ENCODE measurements around the gene FAM83D. TPM values are rescaled to one million over a fixed set of nuclear protein-coding genes. Genes with fewer than 3 reads are reported as not detected.

Gene FAM83D
- total RNA-seq, 1 experiment from 2014 or later, result 18.4 TPM

- peak; percentile 6 for DNase-seq (ENCODE audit: unreplicated experiment)
- TF ChIP-seq CTCF (IDR thresholded peaks at IDR 0.05; ENCODE audit: unreplicated experiment), result no peak
- POLR2A ChIA-PET, result interaction anchor here (0.8 to 3.4 kb wide), 9 partner anchors 9 to 59 kb away, joined by 3 to 17 read pairs (median 4); partner anchors contain the start of genes DHX35 and FAM83D
- intact Hi-C loops (cut with micrococcal nuclease), result no loop called here
- Mint-ChIP-seq H3K27me3 (ENCODE audit: insufficient read depth, unreplicated experiment) (no peaks in the 10 kb centered on the region), H3K9me3 (ENCODE audit: unreplicated experiment) (no peaks in the 10 kb centered on the region), H3K27ac (ENCODE audit: low read depth, unreplicated experiment) (peak overlapping the region; percentile 59), H3K36me3 (ENCODE audit: insufficient read depth, unreplicated experiment) (peaks cover 41% of the 10 kb centered on the region), H3K4me3 (ENCODE audit: unreplicated experiment) (no peak overlapping the region), H3K4me1 (ENCODE audit: insufficient read depth, unreplicated experiment) (peaks cover 15% of the 10 kb centered on the region)
- CTCF ChIA-PET, result interaction anchor here (0.6 to 2.2 kb wide), 7 partner anchors 58 to 659 kb away, joined by 3 to 12 read pairs (median 3); no protein-coding TSS in a partner anchor
- BruUV-seq (replicated peaks), result no TSS peak
Observed at GRCh38 chr20:38985603-38986170, 59.5 kb downstream of the FAM83D start.

DNA sequence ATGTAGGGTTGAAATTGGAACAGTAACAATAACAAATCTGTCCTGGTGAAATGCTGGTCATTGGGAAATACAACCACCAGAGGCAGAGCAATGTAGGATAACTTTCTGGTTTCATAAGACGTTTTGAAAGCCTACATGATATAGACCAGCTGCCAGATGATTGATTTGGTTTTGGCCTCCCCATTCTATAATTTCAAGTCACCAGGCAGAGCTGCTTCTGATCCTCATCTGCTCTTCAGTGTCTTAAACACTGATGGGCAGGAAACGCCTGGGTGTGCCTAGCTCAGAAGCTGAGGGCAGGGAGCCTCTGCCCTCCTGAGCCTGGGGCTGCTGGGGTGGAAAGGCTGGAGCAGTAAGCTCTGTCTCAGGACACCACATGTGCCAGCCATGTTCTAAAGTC, 60.4 kb downstream of the FAM83D start:
- intact Hi-C loops (cut with micrococcal nuclease), result no loop called here

GRCh38 chr20:38987777-38988176, 61.6 kb downstream of the FAM83D start:
- H3K36me3 Mint-ChIP-seq (ENCODE audit: insufficient read depth, unreplicated experiment), result peaks cover 41% of the 10 kb centered on the region
- no peak for DNase-seq (ENCODE audit: unreplicated experiment)
- no peak overlapping the region for H3K4me3 Mint-ChIP-seq (ENCODE audit: unreplicated experiment)
- CTCF ChIA-PET, result interaction anchor here (0.6 to 3.6 kb wide), 4 partner anchors 8 to 61 kb away, joined by 3 to 16 read pairs (median 3); no protein-coding TSS in a partner anchor
- intact Hi-C loops (cut with micrococcal nuclease), result no loop called here
- H3K27me3 Mint-ChIP-seq (ENCODE audit: insufficient read depth, unreplicated experiment), result no peaks in the 10 kb centered on the region
- H3K4me1 Mint-ChIP-seq (ENCODE audit: insufficient read depth, unreplicated experiment), result peaks cover 16% of the 10 kb centered on the region
- no peaks in the 10 kb centered on the region for H3K9me3 Mint-ChIP-seq (ENCODE audit: unreplicated experiment)
- BruUV-seq (replicated peaks), result no TSS peak
- no peak for TF ChIP-seq CTCF (IDR thresholded peaks at IDR 0.05; ENCODE audit: unreplicated experiment)
- peak overlapping the region; percentile 31 for H3K27ac Mint-ChIP-seq (ENCODE audit: low read depth, unreplicated experiment)
- POLR2A ChIA-PET, result interaction anchor here (1.3 kb wide), 1 partner anchor 25 kb away, joined by 6 read pairs; the partner anchor contains the start of gene DHX35

More for the DNA sequence above, 60.4 kb downstream of the FAM83D start:
- peaks cover 15% of the 10 kb centered on the region for H3K4me1 Mint-ChIP-seq (ENCODE audit: insufficient read depth, unreplicated experiment)
- no TSS peak for BruUV-seq (replicated peaks)
- no peak for TF ChIP-seq CTCF (IDR thresholded peaks at IDR 0.05; ENCODE audit: unreplicated experiment)
- no peaks in the 10 kb centered on the region for H3K9me3 Mint-ChIP-seq (ENCODE audit: unreplicated experiment)
- no peak overlapping the region for H3K4me3 Mint-ChIP-seq (ENCODE audit: unreplicated experiment)
- POLR2A ChIA-PET, result interaction anchor here (3.4 kb wide), 1 partner anchor 24 kb away, joined by 17 read pairs; the partner anchor contains the start of gene DHX35
- H3K27ac Mint-ChIP-seq (ENCODE audit: low read depth, unreplicated experiment), result no peak overlapping the region
- H3K27me3 Mint-ChIP-seq (ENCODE audit: insufficient read depth, unreplicated experiment), result no peaks in the 10 kb centered on the region
- peaks cover 41% of the 10 kb centered on the region for H3K36me3 Mint-ChIP-seq (ENCODE audit: insufficient read depth, unreplicated experiment)
- CTCF ChIA-PET, result interaction anchor here (0.6 to 1.9 kb wide), 3 partner anchors 23 to 339 kb away, joined by 3 to 7 read pairs (median 3); no protein-coding TSS in a partner anchor
- no peak for DNase-seq (ENCODE audit: unreplicated experiment)

DNA sequence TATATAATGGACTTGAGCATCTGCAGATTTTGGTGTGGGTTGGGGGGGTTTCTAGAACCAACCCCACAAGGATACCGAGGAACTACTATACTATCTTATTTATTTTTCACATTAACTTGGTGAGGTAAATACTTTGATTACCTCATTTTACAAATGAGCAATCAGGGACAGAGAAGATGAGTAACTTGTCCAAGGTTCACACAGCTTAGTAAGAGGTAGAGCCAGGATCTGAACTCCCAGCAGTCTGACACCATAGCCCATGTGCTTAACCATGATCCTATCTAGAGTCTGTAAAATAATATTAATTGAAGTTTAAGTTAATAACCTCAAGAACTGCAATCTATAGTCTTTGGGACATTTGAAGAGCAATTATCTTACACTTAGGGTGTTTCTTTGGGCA, 64.5 kb downstream of the FAM83D start:
- no peak overlapping the region for H3K27ac Mint-ChIP-seq (ENCODE audit: low read depth, unreplicated experiment)
- intact Hi-C loops (cut with micrococcal nuclease), result no loop called here
- CTCF ChIA-PET, result interaction anchor here (0.6 to 3.6 kb wide), 5 partner anchors 28 to 720 kb away, joined by 3 to 16 read pairs (median 5); partner anchors contain the start of gene DHX35
- POLR2A ChIA-PET, result interaction anchor here (0.7 to 1.1 kb wide), 3 partner anchors 11 to 63 kb away, joined by 3 to 4 read pairs (median 3); partner anchors contain the start of gene DHX35
- BruUV-seq (replicated peaks), result no TSS peak
- no peak overlapping the region for H3K4me3 Mint-ChIP-seq (ENCODE audit: unreplicated experiment)
- H3K36me3 Mint-ChIP-seq (ENCODE audit: insufficient read depth, unreplicated experiment), result peaks cover 45% of the 10 kb centered on the region
- peaks cover 13% of the 10 kb centered on the region for H3K4me1 Mint-ChIP-seq (ENCODE audit: insufficient read depth, unreplicated experiment)
- no peaks in the 10 kb centered on the region for H3K27me3 Mint-ChIP-seq (ENCODE audit: insufficient read depth, unreplicated experiment)
- no peaks in the 10 kb centered on the region for H3K9me3 Mint-ChIP-seq (ENCODE audit: unreplicated experiment)
- TF ChIP-seq CTCF (IDR thresholded peaks at IDR 0.05; ENCODE audit: unreplicated experiment), result no peak
- DNase-seq (ENCODE audit: unreplicated experiment), result no peak
